GM12892 (cell line): ENCODE measurements around the gene ANKS1A.

Experiments used
- DNase-seq: peaks from one replicate; pipeline ENCODE4 v3.0.0; 2011; ENCODE audit not compliant: insufficient read length
- FAIRE-seq: peaks from 2 replicates; lab custom pipeline; 2011; peaks lifted over from hg19 to GRCh38; lab: Jason Lieb, UNC
- POLR2A ChIP-seq: IDR thresholded peaks from 2 replicates; pipeline ENCODE4 v1.6.1; 2011; ENCODE audit warnings: low read depth, low read length, control low read depth
- POLR2AphosphoS5 ChIP-seq: IDR thresholded peaks from 2 replicates; pipeline ENCODE4 v1.6.1; 2011; ENCODE audit warnings: low read depth, low read length, control low read depth
- TAF1 ChIP-seq: IDR thresholded peaks from 2 replicates; pipeline ENCODE4 v1.6.1; 2011; ENCODE audit warnings: low read depth, mild to moderate bottlenecking, control low read depth, low read length, borderline replicate concordance

ANKS1A gene

GRCh38 chr6:34951731-34952130 is 62.7 kb downstream of the ANKS1A start:
- FAIRE-seq (no peak), DNase-seq (no peak)
- TF ChIP-seq POLR2A (no peak), POLR2AphosphoS5 (no peak), TAF1 (no peak)

GRCh38 chr6:34953061-34954025 is 64.3 kb downstream of the ANKS1A start:
- FAIRE-seq (no peak), DNase-seq (no peak)
- TF ChIP-seq POLR2A (no peak), POLR2AphosphoS5 (no peak), TAF1 (no peak)

GRCh38 chr6:34955442-34955841 is 66.4 kb downstream of the ANKS1A start:
- no peak for TF ChIP-seq POLR2AphosphoS5
- TF ChIP-seq POLR2A = no peak
- TF ChIP-seq TAF1 = no peak
- no peak for FAIRE-seq
- no peak for DNase-seq

DNA sequence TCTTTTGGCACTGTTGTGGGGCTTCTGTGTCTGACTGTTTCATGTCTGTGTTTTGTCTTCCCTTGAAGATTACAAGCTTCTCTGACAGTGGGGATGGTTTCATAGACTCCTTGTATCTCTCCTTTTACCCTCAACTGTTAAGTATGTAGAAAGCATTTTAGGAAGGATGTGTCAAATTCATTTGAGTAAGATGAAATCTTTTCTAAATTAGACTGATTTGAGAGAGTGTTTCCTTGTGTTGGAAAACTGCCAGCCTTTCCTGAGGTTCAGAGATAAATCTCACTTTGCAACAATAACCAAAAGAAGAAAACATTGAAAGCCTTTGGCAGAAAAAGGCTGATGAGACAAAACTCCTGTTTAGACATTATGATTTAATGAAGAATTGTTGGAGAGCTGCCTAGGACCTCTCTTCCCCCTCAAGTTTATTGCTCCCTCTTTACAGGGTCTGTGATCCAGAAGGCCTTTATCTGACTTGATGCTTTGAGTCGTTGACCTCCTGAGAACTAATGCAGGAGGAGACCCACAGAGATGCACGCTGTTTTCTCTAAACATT is 68.3 kb downstream of the ANKS1A start:
- no peak for FAIRE-seq
- no peak for TF ChIP-seq TAF1
- no peak for TF ChIP-seq POLR2AphosphoS5
- no peak for TF ChIP-seq POLR2A
- DNase-seq = no peak

DNA sequence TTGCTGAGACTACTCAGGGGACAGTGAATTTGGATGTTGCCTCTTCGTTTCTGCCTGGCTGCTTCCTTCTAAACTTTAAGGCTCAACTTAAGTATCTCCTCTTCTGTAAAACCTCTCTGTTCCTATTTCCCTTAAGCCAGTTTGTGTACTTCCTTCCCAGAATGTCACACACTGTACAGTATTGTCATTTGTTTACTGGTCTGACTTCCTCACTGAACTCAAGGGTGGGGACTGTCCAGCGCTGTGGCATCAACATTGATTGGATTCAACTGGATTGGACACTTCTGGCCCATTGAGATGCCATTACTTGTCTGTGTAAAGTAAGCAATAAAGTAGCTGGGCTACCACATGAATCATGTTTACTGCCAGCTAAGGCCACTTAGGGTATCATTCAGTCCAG is 69.7 kb downstream of the ANKS1A start:
- FAIRE-seq = no peak
- no peak for DNase-seq
- TF ChIP-seq POLR2AphosphoS5 (no peak), TAF1 (no peak), POLR2A (no peak)

GRCh38 chr6:34959224-34959623 is 70.2 kb downstream of the ANKS1A start:
- DNase-seq = no peak
- TF ChIP-seq POLR2AphosphoS5 = no peak
- no peak for TF ChIP-seq POLR2A
- TF ChIP-seq TAF1 = no peak
- no peak for FAIRE-seq

GRCh38 chr6:34961082-34961481 is 72.0 kb downstream of the ANKS1A start:
- no peak for TF ChIP-seq TAF1
- TF ChIP-seq POLR2A = no peak
- DNase-seq (no peak), FAIRE-seq (no peak)

DNA sequence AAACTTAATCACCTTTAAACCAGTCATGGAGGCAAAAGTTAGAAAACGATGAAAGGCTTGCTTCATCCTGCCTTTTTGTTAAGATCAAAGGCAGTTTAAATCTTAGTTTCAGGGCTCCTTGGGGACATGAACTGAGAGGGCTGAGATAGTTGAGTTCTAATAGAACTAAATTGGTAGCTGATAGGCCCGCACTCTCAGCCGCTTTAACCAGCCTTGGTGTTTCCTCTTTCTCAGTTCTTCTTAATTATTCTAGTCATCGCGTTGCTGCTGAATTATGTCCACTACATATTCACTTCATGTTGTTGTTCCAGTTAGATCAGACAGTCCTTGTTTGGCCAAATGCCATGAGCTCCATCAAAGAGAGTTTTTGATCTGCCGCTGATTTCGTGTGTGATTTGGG is 72.5 kb downstream of the ANKS1A start:
- DNase-seq = no peak
- no peak for FAIRE-seq
- no peak for TF ChIP-seq POLR2AphosphoS5
- no peak for TF ChIP-seq TAF1
- TF ChIP-seq POLR2A = no peak

GRCh38 chr6:34964564-34964963 is 75.5 kb downstream of the ANKS1A start:
- TF ChIP-seq POLR2AphosphoS5 (no peak), TAF1 (no peak), POLR2A (no peak)
- no peak for FAIRE-seq
- DNase-seq = no peak

GRCh38 chr6:34967461-34967860 is 78.4 kb downstream of the ANKS1A start:
- FAIRE-seq (no peak), DNase-seq (no peak)
- TF ChIP-seq TAF1 (no peak), POLR2A (no peak), POLR2AphosphoS5 (no peak)

GRCh38 chr6:34969662-34970265 is 80.7 kb downstream of the ANKS1A start:
- no peak for DNase-seq
- TF ChIP-seq POLR2AphosphoS5 (no peak), TAF1 (no peak), POLR2A (no peak)
- FAIRE-seq = no peak

DNA sequence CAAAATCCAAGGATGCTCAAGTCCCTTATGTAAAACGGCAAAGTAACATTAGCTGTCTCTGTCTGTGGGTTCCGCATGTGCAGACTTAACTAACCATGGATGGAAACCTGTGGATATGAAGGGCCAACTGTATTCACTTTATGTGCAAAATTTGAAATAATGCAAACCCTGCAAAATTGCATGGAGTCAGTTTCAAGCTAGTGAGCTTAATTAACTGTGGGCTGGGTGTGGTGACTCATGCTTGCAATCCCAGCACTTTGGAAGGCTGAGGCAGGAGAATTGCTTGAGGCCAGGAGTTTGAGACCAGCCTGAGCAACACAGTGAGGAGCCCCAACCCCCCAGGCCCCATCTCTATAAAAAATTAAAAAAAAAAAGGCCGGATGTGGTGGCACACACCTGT is 81.4 kb downstream of the ANKS1A start:
- DNase-seq = no peak
- no peak for TF ChIP-seq POLR2A
- no peak for TF ChIP-seq TAF1
- no peak for TF ChIP-seq POLR2AphosphoS5
- no peak for FAIRE-seq
